ENCODE measurements around the gene STT3B. TPM values are rescaled to one million over a fixed set of nuclear protein-coding genes. Genes with fewer than 3 reads are reported as not detected.

Gene STT3B
- total RNA-seq, 1 donor from 2014 or later = 213 TPM

DNA sequence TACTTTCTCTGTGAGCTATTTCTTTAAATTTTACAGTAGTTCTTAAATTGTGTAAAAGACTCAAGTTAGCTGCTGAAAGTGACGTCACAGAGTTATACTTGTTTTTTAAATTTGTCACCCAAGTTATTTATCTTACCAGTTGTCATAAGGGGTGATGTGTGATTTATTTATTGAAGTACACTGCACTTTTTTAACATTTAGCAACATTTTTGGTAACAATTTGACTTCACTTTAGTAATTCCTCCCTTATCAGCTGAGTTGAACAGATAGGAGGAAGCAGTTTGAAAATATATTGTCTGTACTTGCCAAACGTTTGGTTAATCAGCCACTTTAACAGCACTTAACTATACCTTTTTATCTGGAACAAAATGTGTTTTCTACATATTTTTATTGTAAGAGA, 3.8 kb downstream of the STT3B start:
- no peak for TF ChIP-seq EZH2phosphoT487 (IDR thresholded peaks at IDR 0.05)
- TF ChIP-seq, protein P1, sequence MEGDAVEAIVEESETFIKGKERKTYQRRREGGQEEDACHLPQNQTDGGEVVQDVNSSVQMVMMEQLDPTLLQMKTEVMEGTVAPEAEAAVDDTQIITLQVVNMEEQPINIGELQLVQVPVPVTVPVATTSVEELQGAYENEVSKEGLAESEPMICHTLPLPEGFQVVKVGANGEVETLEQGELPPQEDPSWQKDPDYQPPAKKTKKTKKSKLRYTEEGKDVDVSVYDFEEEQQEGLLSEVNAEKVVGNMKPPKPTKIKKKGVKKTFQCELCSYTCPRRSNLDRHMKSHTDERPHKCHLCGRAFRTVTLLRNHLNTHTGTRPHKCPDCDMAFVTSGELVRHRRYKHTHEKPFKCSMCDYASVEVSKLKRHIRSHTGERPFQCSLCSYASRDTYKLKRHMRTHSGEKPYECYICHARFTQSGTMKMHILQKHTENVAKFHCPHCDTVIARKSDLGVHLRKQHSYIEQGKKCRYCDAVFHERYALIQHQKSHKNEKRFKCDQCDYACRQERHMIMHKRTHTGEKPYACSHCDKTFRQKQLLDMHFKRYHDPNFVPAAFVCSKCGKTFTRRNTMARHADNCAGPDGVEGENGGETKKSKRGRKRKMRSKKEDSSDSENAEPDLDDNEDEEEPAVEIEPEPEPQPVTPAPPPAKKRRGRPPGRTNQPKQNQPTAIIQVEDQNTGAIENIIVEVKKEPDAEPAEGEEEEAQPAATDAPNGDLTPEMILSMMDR (IDR thresholded peaks at IDR 0.05) = no peak
- TF ChIP-seq EZH2 (IDR thresholded peaks at IDR 0.05) = no peak
- peaks cover 7% of the 10 kb centered on the region for H3K27me3 Mint-ChIP-seq (ENCODE audit: insufficient read depth, low read depth)
- H3K36me3 Mint-ChIP-seq = peaks cover 40% of the 10 kb centered on the region
- no peak overlapping the region for H3K9ac ChIP-seq
- H3K4me1 ChIP-seq = peaks cover 46% of the 10 kb centered on the region
- H3K27me3 ChIP-seq = no peaks in the 10 kb centered on the region
- H3K4me2 ChIP-seq = peak overlapping the region; percentile 98
- H3K4me3 Mint-ChIP-seq = no peak overlapping the region
- peaks cover 14% of the 10 kb centered on the region for H3F3A ChIP-seq (ENCODE audit: low read depth)
- H3K79me2 ChIP-seq (ENCODE audit: low read depth) = peaks cover 89% of the 10 kb centered on the region
- no peaks in the 10 kb centered on the region for H3K36me3 ChIP-seq
- no peaks in the 10 kb centered on the region for H3K9me3 ChIP-seq (ENCODE audit: low read depth)
- no peak overlapping the region for H3K27ac ChIP-seq
- H2AFZ ChIP-seq (replicated peaks) = no peak overlapping the region
- no peak overlapping the region for H3K27ac Mint-ChIP-seq
- peaks cover 27% of the 10 kb centered on the region for H3K9me3 Mint-ChIP-seq
- no peak for DNase-seq (ENCODE audit: low spot score)
- H3K4me1 Mint-ChIP-seq = peaks cover 8% of the 10 kb centered on the region
- H4K20me1 ChIP-seq (ENCODE audit: low read depth) = peaks cover 72% of the 10 kb centered on the region
- H3K4me3 ChIP-seq = peak overlapping the region; percentile 95

DNA sequence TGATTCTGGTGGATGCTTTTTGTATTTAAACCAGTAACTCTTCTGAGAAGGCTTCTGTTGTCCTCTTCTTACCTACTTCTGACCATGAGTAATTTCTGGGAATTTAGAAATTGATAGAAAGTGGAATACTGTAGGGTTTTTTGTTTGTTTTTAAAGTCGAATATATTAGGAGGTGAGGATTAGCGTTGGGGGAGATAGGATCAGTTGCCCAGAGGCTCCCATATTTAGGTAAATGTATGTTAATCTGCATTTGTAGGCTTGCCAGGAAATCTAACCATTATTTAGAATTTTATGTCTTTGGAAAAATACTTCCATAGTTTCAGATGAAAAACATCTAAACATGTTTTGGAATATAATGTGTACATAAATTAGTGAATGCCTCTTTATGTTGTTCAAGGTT, 6.1 kb downstream of the STT3B start:
- no peaks in the 10 kb centered on the region for H3K36me3 ChIP-seq
- no peaks in the 10 kb centered on the region for H3K27me3 ChIP-seq
- no peak for DNase-seq (ENCODE audit: low spot score)
- Mint-ChIP-seq H3K9me3 (peaks cover 38% of the 10 kb centered on the region), H3K4me1 (peaks cover 8% of the 10 kb centered on the region), H3K36me3 (peaks cover 53% of the 10 kb centered on the region), H3K4me3 (no peak overlapping the region), H3K27me3 (ENCODE audit: insufficient read depth, low read depth) (peaks cover 1% of the 10 kb centered on the region), H3K27ac (no peak overlapping the region)
- peaks cover 72% of the 10 kb centered on the region for H4K20me1 ChIP-seq (ENCODE audit: low read depth)
- H3K27ac ChIP-seq = no peak overlapping the region
- peaks cover 46% of the 10 kb centered on the region for H3K4me1 ChIP-seq
- H3K79me2 ChIP-seq (ENCODE audit: low read depth) = peaks cover 100% of the 10 kb centered on the region
- H3K9me3 ChIP-seq (ENCODE audit: low read depth) = no peaks in the 10 kb centered on the region
- H3K4me2 ChIP-seq = no peak overlapping the region
- no peaks in the 10 kb centered on the region for H3F3A ChIP-seq (ENCODE audit: low read depth)
- H3K4me3 ChIP-seq = no peak overlapping the region
- H3K9ac ChIP-seq = no peak overlapping the region
- TF ChIP-seq EZH2 (IDR thresholded peaks at IDR 0.05) = no peak
- TF ChIP-seq, protein P1 (IDR thresholded peaks at IDR 0.05) = no peak
- TF ChIP-seq EZH2phosphoT487 (IDR thresholded peaks at IDR 0.05) = no peak
- H2AFZ ChIP-seq (replicated peaks) = no peak overlapping the region

DNA sequence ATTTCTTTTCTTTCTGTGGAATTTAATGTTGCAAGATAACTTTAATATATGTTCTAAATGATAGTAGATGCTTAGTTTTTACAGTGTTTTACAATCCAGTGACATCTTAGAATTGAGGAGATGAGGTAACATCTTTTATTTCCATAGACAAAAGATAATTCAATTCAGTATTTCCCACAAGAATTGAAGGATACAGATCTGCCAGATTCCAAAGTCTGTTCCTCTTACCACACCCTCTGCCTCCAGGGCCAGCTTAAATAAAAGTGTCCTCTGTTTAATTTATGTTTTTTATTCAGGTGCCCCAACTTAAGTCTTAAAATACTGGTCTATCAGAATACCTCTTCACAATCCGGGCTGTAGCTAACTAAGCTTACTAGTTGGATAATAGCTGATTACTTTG, 6.5 kb downstream of the STT3B start:
- H3K27ac Mint-ChIP-seq = no peak overlapping the region
- H3K4me1 Mint-ChIP-seq = peaks cover 5% of the 10 kb centered on the region

More for the DNA sequence above, 6.5 kb downstream of the STT3B start:
- Histone ChIP-seq H3F3A (ENCODE audit: low read depth) (no peaks in the 10 kb centered on the region), H3K9me3 (ENCODE audit: low read depth) (no peaks in the 10 kb centered on the region), H3K4me1 (peaks cover 44% of the 10 kb centered on the region), H3K4me2 (no peak overlapping the region), H3K27ac (no peak overlapping the region), H3K4me3 (no peak overlapping the region), H3K79me2 (ENCODE audit: low read depth) (peaks cover 100% of the 10 kb centered on the region), H3K36me3 (no peaks in the 10 kb centered on the region), H3K27me3 (no peaks in the 10 kb centered on the region), H3K9ac (no peak overlapping the region), H4K20me1 (ENCODE audit: low read depth) (peaks cover 72% of the 10 kb centered on the region), H2AFZ (replicated peaks) (no peak overlapping the region)
- peaks cover 55% of the 10 kb centered on the region for H3K36me3 Mint-ChIP-seq
- H3K9me3 Mint-ChIP-seq = peaks cover 40% of the 10 kb centered on the region
- no peak overlapping the region for H3K4me3 Mint-ChIP-seq
- DNase-seq (ENCODE audit: low spot score) = no peak
- TF ChIP-seq, protein P1 (IDR thresholded peaks at IDR 0.05) = no peak
- no peak for TF ChIP-seq EZH2phosphoT487 (IDR thresholded peaks at IDR 0.05)
- TF ChIP-seq EZH2 (IDR thresholded peaks at IDR 0.05) = no peak
- H3K27me3 Mint-ChIP-seq (ENCODE audit: insufficient read depth, low read depth) = no peaks in the 10 kb centered on the region
